Hepatocyte (in vitro differentiated cells): Measurements from ENCODE around the gene COMMD2.

Experiments used
- CTCF ChIP-seq: fragments of 200-600 bp; sonication (generic); IDR thresholded peaks from 2 replicates; pipeline ENCODE4 v1.5.1; 2016; ENCODE audit warnings: antibody characterized with exemption, mild to moderate bottlenecking; ENCODE audit not compliant: poor library complexity
- EZH2 ChIP-seq: fragments of 200-600 bp; sonication (generic); IDR thresholded peaks from 2 replicates; pipeline ENCODE4 v1.6.1; 2016; ENCODE audit warnings: antibody characterized with exemption, mild to moderate bottlenecking, borderline replicate concordance

GRCh38 chr3:149764302-149764701 lies 12.0 kb upstream of the COMMD2 start:
- TF ChIP-seq CTCF (no peak), EZH2 (no peak)
